SU-DHL-6 (cell line): ENCODE data around the gene HDAC7.

ENCODE experiments used
- H2AFZ ChIP-seq: fragments of 200-600 bp; sonication (generic); 2 replicates; pipeline ENCODE4 v1.6.1; 2014; ENCODE audit warnings: low read depth, mild to moderate bottlenecking, moderate library complexity, mixed read lengths, antibody characterized with exemption, low read length; ENCODE audit not compliant: severe bottlenecking
- H3F3A ChIP-seq: fragments of 200-600 bp; shearing (Covaris generic); 2 replicates; pipeline ENCODE4 v1.6.0; 2016; ENCODE audit warnings: antibody characterized with exemption, mild to moderate bottlenecking; ENCODE audit not compliant: insufficient read depth
- H3K27ac ChIP-seq: fragments of 200-600 bp; sonication (generic); 2 replicates; pipeline ENCODE4 v1.5.1; 2016; ENCODE audit warnings: low read depth, mild to moderate bottlenecking, low read length, moderate library complexity, mixed read lengths
- H3K27me3 ChIP-seq: fragments of 200-600 bp; sonication (generic), shearing (Covaris generic); 2 replicates; pipeline ENCODE4 v1.6.0; 2014; ENCODE audit warnings: mild to moderate bottlenecking, low read length
- H3K36me3 ChIP-seq: fragments of 200-600 bp; sonication (generic); 2 replicates; pipeline ENCODE4 v1.6.1; 2014; ENCODE audit warnings: mild to moderate bottlenecking, low read length, mixed read lengths
- H3K4me2 ChIP-seq: fragments of 300-600, 200-600 bp; shearing (Covaris generic), sonication (generic); 2 replicates; pipeline ENCODE4 v1.6.0; 2014; ENCODE audit warnings: low read length, low read depth, mild to moderate bottlenecking; ENCODE audit not compliant: poor library complexity, severe bottlenecking
- H3K4me3 ChIP-seq: fragments of 200-600 bp; sonication (generic); 2 replicates; pipeline ENCODE4 v1.5.1; 2014; ENCODE audit warnings: antibody characterized with exemption, low read length, mild to moderate bottlenecking, mixed read lengths; ENCODE audit not compliant: insufficient read depth, poor library complexity, severe bottlenecking
- H3K79me2 ChIP-seq: fragments of 200-600 bp; sonication (generic); 2 replicates; pipeline ENCODE4 v1.6.1; 2014; ENCODE audit warnings: mild to moderate bottlenecking, low read length, moderate library complexity; ENCODE audit not compliant: insufficient read depth
- H3K9ac ChIP-seq: fragments of 200-600 bp; sonication (generic); 2 replicates; pipeline ENCODE4 v1.7.0; 2014; ENCODE audit warnings: mild to moderate bottlenecking, low read length
- H3K9me2 ChIP-seq: fragments of 200-600 bp; sonication (generic); replicated peaks from 2 replicates; pipeline ENCODE4 v1.6.1; 2014; ENCODE audit warnings: low read length; ENCODE audit not compliant: insufficient read depth
- H3K9me3 ChIP-seq: fragments of 200-600 bp; sonication (generic); 2 replicates; pipeline ENCODE4 v1.6.1; 2014; ENCODE audit warnings: low read length, mixed read lengths; ENCODE audit not compliant: insufficient read depth
- H4K20me1 ChIP-seq: fragments of 200-600 bp; sonication (generic); 2 replicates; pipeline ENCODE4 v1.6.1; 2014; ENCODE audit warnings: low read depth, mild to moderate bottlenecking, antibody characterized with exemption, low read length, moderate library complexity, mixed read lengths
- CTCF ChIP-seq: fragments of 200-600 bp; sonication (generic); IDR thresholded peaks from one replicate; pipeline ENCODE4 v1.5.1; 2017; ENCODE audit warnings: antibody characterized with exemption, mild to moderate bottlenecking, low read length, moderate library complexity; ENCODE audit not compliant: insufficient read depth, poor library complexity, severe bottlenecking
- EZH2phosphoT487 ChIP-seq: fragments of 200-600 bp; sonication (generic), shearing (Covaris generic); conservative IDR thresholded peaks from 2 replicates; pipeline ENCODE4 v1.6.1; 2018; ENCODE audit warnings: mild to moderate bottlenecking, antibody characterized with exemption, low read length, moderate library complexity, mixed read lengths

The HDAC7 gene

GRCh38 chr12:47802312-47802711 is 17.4 kb downstream of the HDAC7 start:
- no peak overlapping the region for H3K27ac ChIP-seq
- no peaks in the 10 kb centered on the region for H3K36me3 ChIP-seq
- H3K27me3 ChIP-seq = no peaks in the 10 kb centered on the region
- TF ChIP-seq CTCF (no peak), EZH2phosphoT487 (no peak)
- peaks cover 2% of the 10 kb centered on the region; the same call in 1 of the 2 replicates for H3F3A ChIP-seq
- no peak overlapping the region for H2AFZ ChIP-seq
- no peaks in the 10 kb centered on the region; the same call in 1 of the 2 replicates for H4K20me1 ChIP-seq
- H3K9me3 ChIP-seq = no peaks in the 10 kb centered on the region
- H3K4me2 ChIP-seq = no peak overlapping the region
- no peaks in the 10 kb centered on the region for H3K9me2 ChIP-seq
- H3K9ac ChIP-seq = no peak overlapping the region
- no peak overlapping the region for H3K4me3 ChIP-seq
- H3K79me2 ChIP-seq = no peaks in the 10 kb centered on the region; the same call in none of the 2 replicates

GRCh38 chr12:47801904-47802246 is 17.8 kb downstream of the HDAC7 start:
- no peaks in the 10 kb centered on the region for H3K36me3 ChIP-seq
- no peaks in the 10 kb centered on the region; the same call in none of the 2 replicates for H3K79me2 ChIP-seq
- H2AFZ ChIP-seq = no peak overlapping the region
- no peak overlapping the region for H3K4me3 ChIP-seq
- no peaks in the 10 kb centered on the region for H3F3A ChIP-seq
- H3K9me2 ChIP-seq = no peaks in the 10 kb centered on the region
- H3K27me3 ChIP-seq = no peaks in the 10 kb centered on the region
- H3K9ac ChIP-seq = no peak overlapping the region
- no peak overlapping the region for H3K4me2 ChIP-seq
- no peaks in the 10 kb centered on the region for H3K9me3 ChIP-seq
- H4K20me1 ChIP-seq = no peaks in the 10 kb centered on the region; the same call in 1 of the 2 replicates
- TF ChIP-seq EZH2phosphoT487 (no peak), CTCF (no peak)
- no peak overlapping the region for H3K27ac ChIP-seq

GRCh38 chr12:47801170-47801903 is 18.4 kb downstream of the HDAC7 start:
- H3K4me2 ChIP-seq = no peak overlapping the region
- TF ChIP-seq CTCF (no peak), EZH2phosphoT487 (no peak)
- no peak overlapping the region for H3K27ac ChIP-seq
- H3K36me3 ChIP-seq = no peaks in the 10 kb centered on the region
- no peak overlapping the region for H2AFZ ChIP-seq
- H3K79me2 ChIP-seq = no peaks in the 10 kb centered on the region; the same call in none of the 2 replicates
- H3K4me3 ChIP-seq = no peak overlapping the region
- H3K9me2 ChIP-seq = no peaks in the 10 kb centered on the region
- no peaks in the 10 kb centered on the region for H3K9me3 ChIP-seq
- no peaks in the 10 kb centered on the region for H3K27me3 ChIP-seq
- no peaks in the 10 kb centered on the region for H3F3A ChIP-seq
- H4K20me1 ChIP-seq = no peaks in the 10 kb centered on the region; the same call in 1 of the 2 replicates
- H3K9ac ChIP-seq = no peak overlapping the region
